GM18909 (cell line): ENCODE data around the gene SLC39A1.

Source experiments
- ATAC-seq: cut with Tn5 transposase; IDR thresholded peaks from one replicate; pipeline ENCODE4 v1.9.1; 2021; ENCODE audit warnings: mild to moderate bottlenecking; ENCODE audit not compliant: unreplicated experiment, poor library complexity

The SLC39A1 gene

GRCh38 chr1:153954826-153955225 lies 8.5 kb downstream of the SLC39A1 start:
- ATAC-seq: no peak

GRCh38 chr1:153953859-153954365 lies 9.4 kb downstream of the SLC39A1 start:
- no peak for ATAC-seq

GRCh38 chr1:153951801-153952200 lies 11.5 kb downstream of the SLC39A1 start:
- ATAC-seq: no peak

- ATAC-seq: no peak
These were observed 12.2 kb downstream of the SLC39A1 start for GRCh38 chr1:153951183-153951582.

- ATAC-seq: peak; percentile 67
These were observed 16.6 kb downstream of the SLC39A1 start, which contains the start of gene DENND4B for GRCh38 chr1:153946622-153947241. TSS of gene DENND4B (minus strand) at chr1:153946718. CDS start at chr1:153944374, 2,344 bp downstream.

- peak; percentile 64 for ATAC-seq
These were observed 17.3 kb downstream of the SLC39A1 start for GRCh38 chr1:153945795-153946621.

GRCh38 chr1:153945131-153945794 lies 18.1 kb downstream of the SLC39A1 start:
- ATAC-seq: peak; percentile 27

- no peak for ATAC-seq
These were observed 18.6 kb downstream of the SLC39A1 start for GRCh38 chr1:153944827-153945117.

GRCh38 chr1:153944005-153944826 lies 19.1 kb downstream of the SLC39A1 start:
- ATAC-seq: no peak

- ATAC-seq: no peak
These were observed 20.4 kb downstream of the SLC39A1 start for GRCh38 chr1:153942766-153943549.

- no peak for ATAC-seq
These were observed 21.3 kb downstream of the SLC39A1 start for GRCh38 chr1:153941826-153942725.

GRCh38 chr1:153940756-153941155 lies 22.6 kb downstream of the SLC39A1 start:
- ATAC-seq: no peak

- no peak for ATAC-seq
These were observed 23.9 kb downstream of the SLC39A1 start for GRCh38 chr1:153939476-153939875.

- no peak for ATAC-seq
These were observed 24.3 kb downstream of the SLC39A1 start for GRCh38 chr1:153938996-153939395.

- no peak for ATAC-seq
These were observed 26.0 kb downstream of the SLC39A1 start for GRCh38 chr1:153937331-153937730.

GRCh38 chr1:153936011-153936802 lies 27.1 kb downstream of the SLC39A1 start:
- ATAC-seq: no peak

- ATAC-seq: no peak
These were observed 28.6 kb downstream of the SLC39A1 start for GRCh38 chr1:153934746-153935145.

- ATAC-seq: no peak
These were observed 29.4 kb downstream of the SLC39A1 start for GRCh38 chr1:153933955-153934354.
